SU-DHL-6 (cell line): ENCODE results near the gene EML6.

ENCODE experiments used
- H2AFZ ChIP-seq: fragments of 200-600 bp; sonication (generic); 2 replicates; pipeline ENCODE4 v1.6.1; 2014; ENCODE audit warnings: low read depth, mild to moderate bottlenecking, moderate library complexity, mixed read lengths, antibody characterized with exemption, low read length; ENCODE audit not compliant: severe bottlenecking
- H3F3A ChIP-seq: fragments of 200-600 bp; shearing (Covaris generic); 2 replicates; pipeline ENCODE4 v1.6.0; 2016; ENCODE audit warnings: antibody characterized with exemption, mild to moderate bottlenecking; ENCODE audit not compliant: insufficient read depth
- H3K27ac ChIP-seq: fragments of 200-600 bp; sonication (generic); 2 replicates; pipeline ENCODE4 v1.5.1; 2016; ENCODE audit warnings: low read depth, mild to moderate bottlenecking, low read length, moderate library complexity, mixed read lengths
- H3K27me3 ChIP-seq: fragments of 200-600 bp; sonication (generic), shearing (Covaris generic); 2 replicates; pipeline ENCODE4 v1.6.0; 2014; ENCODE audit warnings: mild to moderate bottlenecking, low read length
- H3K36me3 ChIP-seq: fragments of 200-600 bp; sonication (generic); 2 replicates; pipeline ENCODE4 v1.6.1; 2014; ENCODE audit warnings: mild to moderate bottlenecking, low read length, mixed read lengths
- H3K4me2 ChIP-seq: fragments of 300-600, 200-600 bp; shearing (Covaris generic), sonication (generic); 2 replicates; pipeline ENCODE4 v1.6.0; 2014; ENCODE audit warnings: low read length, low read depth, mild to moderate bottlenecking; ENCODE audit not compliant: poor library complexity, severe bottlenecking
- H3K4me3 ChIP-seq: fragments of 200-600 bp; sonication (generic); 2 replicates; pipeline ENCODE4 v1.5.1; 2014; ENCODE audit warnings: antibody characterized with exemption, low read length, mild to moderate bottlenecking, mixed read lengths; ENCODE audit not compliant: insufficient read depth, poor library complexity, severe bottlenecking
- H3K79me2 ChIP-seq: fragments of 200-600 bp; sonication (generic); 2 replicates; pipeline ENCODE4 v1.6.1; 2014; ENCODE audit warnings: mild to moderate bottlenecking, low read length, moderate library complexity; ENCODE audit not compliant: insufficient read depth
- H3K9ac ChIP-seq: fragments of 200-600 bp; sonication (generic); 2 replicates; pipeline ENCODE4 v1.7.0; 2014; ENCODE audit warnings: mild to moderate bottlenecking, low read length
- H3K9me2 ChIP-seq: fragments of 200-600 bp; sonication (generic); replicated peaks from 2 replicates; pipeline ENCODE4 v1.6.1; 2014; ENCODE audit warnings: low read length; ENCODE audit not compliant: insufficient read depth
- H3K9me3 ChIP-seq: fragments of 200-600 bp; sonication (generic); 2 replicates; pipeline ENCODE4 v1.6.1; 2014; ENCODE audit warnings: low read length, mixed read lengths; ENCODE audit not compliant: insufficient read depth
- H4K20me1 ChIP-seq: fragments of 200-600 bp; sonication (generic); 2 replicates; pipeline ENCODE4 v1.6.1; 2014; ENCODE audit warnings: low read depth, mild to moderate bottlenecking, antibody characterized with exemption, low read length, moderate library complexity, mixed read lengths
- CTCF ChIP-seq: fragments of 200-600 bp; sonication (generic); IDR thresholded peaks from one replicate; pipeline ENCODE4 v1.5.1; 2017; ENCODE audit warnings: antibody characterized with exemption, mild to moderate bottlenecking, low read length, moderate library complexity; ENCODE audit not compliant: insufficient read depth, poor library complexity, severe bottlenecking
- EZH2phosphoT487 ChIP-seq: fragments of 200-600 bp; sonication (generic), shearing (Covaris generic); conservative IDR thresholded peaks from 2 replicates; pipeline ENCODE4 v1.6.1; 2018; ENCODE audit warnings: mild to moderate bottlenecking, antibody characterized with exemption, low read length, moderate library complexity, mixed read lengths

The EML6 gene

GRCh38 chr2:54920660-54921059 is 197.2 kb downstream of the EML6 start:
- no peaks in the 10 kb centered on the region for H3F3A ChIP-seq
- no peak for TF ChIP-seq CTCF
- TF ChIP-seq EZH2phosphoT487, result no peak

GRCh38 chr2:54924121-54924520 is 200.7 kb downstream of the EML6 start:
- Histone ChIP-seq H3K9ac (no peak overlapping the region), H3K36me3 (peaks cover 27% of the 10 kb centered on the region), H3K79me2 (no peaks in the 10 kb centered on the region), H3F3A (no peaks in the 10 kb centered on the region), H3K27me3 (no peaks in the 10 kb centered on the region), H3K9me3 (peaks cover 4% of the 10 kb centered on the region; the same call in 1 of the 2 replicates), H2AFZ (no peak overlapping the region), H3K4me3 (no peak overlapping the region), H3K4me2 (no peak overlapping the region), H3K9me2 (no peaks in the 10 kb centered on the region), H4K20me1 (no peaks in the 10 kb centered on the region), H3K27ac (no peak overlapping the region)
- no peak for TF ChIP-seq CTCF
- no peak for TF ChIP-seq EZH2phosphoT487

More at GRCh38 chr2:54920660-54921059, 197.2 kb downstream of the EML6 start:
- no peaks in the 10 kb centered on the region for H3K27me3 ChIP-seq
- H3K9me3 ChIP-seq, result peaks cover 4% of the 10 kb centered on the region; the same call in 1 of the 2 replicates
- H3K9ac ChIP-seq, result no peak overlapping the region
- H3K79me2 ChIP-seq, result no peaks in the 10 kb centered on the region
- H2AFZ ChIP-seq, result no peak overlapping the region
- H3K4me3 ChIP-seq, result no peak overlapping the region
- no peak overlapping the region for H3K27ac ChIP-seq
- no peaks in the 10 kb centered on the region for H3K9me2 ChIP-seq
- peaks cover 42% of the 10 kb centered on the region for H3K36me3 ChIP-seq
- no peaks in the 10 kb centered on the region for H4K20me1 ChIP-seq
- H3K4me2 ChIP-seq, result no peak overlapping the region

GRCh38 chr2:54925022-54925421 is 201.6 kb downstream of the EML6 start:
- H3K36me3 ChIP-seq, result peaks cover 19% of the 10 kb centered on the region
- no peaks in the 10 kb centered on the region for H3K27me3 ChIP-seq

More at GRCh38 chr2:54925022-54925421, 201.6 kb downstream of the EML6 start:
- H3K4me3 ChIP-seq, result no peak overlapping the region
- H3K4me2 ChIP-seq, result no peak overlapping the region
- no peak for TF ChIP-seq CTCF
- TF ChIP-seq EZH2phosphoT487, result no peak
- no peak overlapping the region for H2AFZ ChIP-seq
- no peaks in the 10 kb centered on the region for H3F3A ChIP-seq
- H3K27ac ChIP-seq, result no peak overlapping the region
- H3K9ac ChIP-seq, result no peak overlapping the region
- H3K9me3 ChIP-seq, result peaks cover 4% of the 10 kb centered on the region; the same call in 1 of the 2 replicates
- no peaks in the 10 kb centered on the region for H3K79me2 ChIP-seq
- H3K9me2 ChIP-seq, result no peaks in the 10 kb centered on the region
- H4K20me1 ChIP-seq, result no peaks in the 10 kb centered on the region
